ENCODE measurements around the gene ACRV1.
"Not testable (repeated sequence)": the region's sequence is repeated elsewhere in the genome, so short reads cannot be mapped to it uniquely, and the experiment has no call there.

ACRV1 gene

GRCh38 chr11:125680747-125681146, at the start of gene ACRV1:
ACRV1 (minus strand) TSS chr11:125680847; CDS start chr11:125680780, 67 bp downstream.
- no peak within 1 kb of the TSS for H3K4me3 ChIP-seq (ENCODE audit: low read depth in 1 of 2, low read length in 2 of 2)
- H3K36me3 ChIP-seq (ENCODE audit: control insufficient read depth in 1 of 2, insufficient read depth in 2 of 2, low read length in 2 of 2) = peaks cover 0 to 6% of the 10 kb centered on the region in 2 donors
- H3K4me1 ChIP-seq (ENCODE audit: control insufficient read depth in 1 of 2, insufficient read depth in 2 of 2, low read length in 2 of 2) = no peaks in the 10 kb centered on the region
- H3K9ac ChIP-seq (ENCODE audit: low read depth in 1 of 2, low read length in 2 of 2) = no peak within 1 kb of the TSS
- no peaks in the 10 kb centered on the region for H3K9me3 ChIP-seq (ENCODE audit: control insufficient read depth in 1 of 2, low read length in 2 of 2)
- no peak within 1 kb of the TSS for H3K27ac ChIP-seq (ENCODE audit: low read depth, low read length)
- H3K27me3 ChIP-seq (ENCODE audit: control insufficient read depth in 1 of 2, insufficient read depth in 2 of 2, low read length in 2 of 2) = no peaks in the 10 kb centered on the region

- H3K27ac ChIP-seq (ENCODE audit: low read depth, low read length) = no peak overlapping the region
- H3K27me3 ChIP-seq (ENCODE audit: control insufficient read depth in 1 of 2, insufficient read depth in 2 of 2, low read length in 2 of 2) = peaks cover 0 to 3% of the 10 kb centered on the region in 2 donors
- no peaks in the 10 kb centered on the region for H3K4me1 ChIP-seq (ENCODE audit: control insufficient read depth in 1 of 2, insufficient read depth in 2 of 2, low read length in 2 of 2)
- H3K4me3 ChIP-seq (ENCODE audit: low read depth in 1 of 2, low read length in 2 of 2) = no peak overlapping the region
- H3K36me3 ChIP-seq (ENCODE audit: control insufficient read depth in 1 of 2, insufficient read depth in 2 of 2, low read length in 2 of 2) = no peaks in the 10 kb centered on the region
- H3K9ac ChIP-seq (ENCODE audit: low read depth in 1 of 2, low read length in 2 of 2) = no peak overlapping the region
- H3K9me3 ChIP-seq (ENCODE audit: control insufficient read depth in 1 of 2, low read length in 2 of 2) = no peaks in the 10 kb centered on the region
Measured at GRCh38 chr11:125728969-125729368, 48.3 kb upstream of the ACRV1 start.

DNA sequence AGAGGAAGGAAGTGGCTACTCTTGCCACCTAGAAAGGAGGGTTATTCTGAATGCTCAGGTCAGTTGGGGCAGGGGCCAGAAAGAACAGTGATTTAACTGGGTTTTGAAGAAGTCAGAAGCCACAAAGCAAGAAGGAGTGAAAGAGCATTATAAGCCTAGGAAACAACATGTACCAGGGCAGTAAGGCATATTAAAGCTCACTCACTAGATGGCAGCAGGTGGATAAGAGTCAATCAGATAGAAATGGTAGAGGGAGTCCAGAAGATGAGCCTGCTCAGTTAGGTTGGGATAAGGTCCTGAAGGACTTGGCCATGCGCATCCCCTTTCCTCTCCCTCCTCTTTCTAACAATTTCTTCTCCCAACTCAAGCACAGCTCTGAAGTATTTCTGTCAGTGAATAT, 43.5 kb upstream of the ACRV1 start:
- no peaks in the 10 kb centered on the region for H3K9me3 ChIP-seq (ENCODE audit: control insufficient read depth in 1 of 2, low read length in 2 of 2)
- no peaks in the 10 kb centered on the region for H3K36me3 ChIP-seq (ENCODE audit: control insufficient read depth in 1 of 2, insufficient read depth in 2 of 2, low read length in 2 of 2)
- H3K9ac ChIP-seq (ENCODE audit: low read depth in 1 of 2, low read length in 2 of 2) = no peak overlapping the region
- H3K27me3 ChIP-seq (ENCODE audit: control insufficient read depth in 1 of 2, insufficient read depth in 2 of 2, low read length in 2 of 2) = no peaks in the 10 kb centered on the region
- no peak overlapping the region for H3K4me3 ChIP-seq (ENCODE audit: low read depth in 1 of 2, low read length in 2 of 2)
- no peaks in the 10 kb centered on the region for H3K4me1 ChIP-seq (ENCODE audit: control insufficient read depth in 1 of 2, insufficient read depth in 2 of 2, low read length in 2 of 2)
- no peak overlapping the region for H3K27ac ChIP-seq (ENCODE audit: low read depth, low read length)

DNA sequence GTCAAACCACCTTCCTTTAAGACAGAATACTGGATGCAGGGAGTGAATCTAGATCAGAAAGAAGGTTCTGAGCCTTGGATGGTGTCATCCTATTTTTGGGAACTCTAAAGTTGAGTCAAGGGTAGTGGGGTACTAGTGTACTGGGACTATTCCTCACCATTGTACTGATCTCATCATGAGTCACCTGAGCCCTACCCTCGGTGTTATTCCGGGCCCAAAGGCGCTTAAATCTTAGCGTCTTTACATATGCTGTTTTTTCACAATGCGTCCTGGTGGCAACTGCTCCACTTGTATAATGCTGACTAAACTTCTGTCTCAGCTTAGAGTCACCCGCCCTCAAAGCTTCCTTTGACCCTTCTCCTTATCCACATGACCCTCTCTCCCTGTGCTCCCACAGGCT, 40.1 kb upstream of the ACRV1 start:
- no peaks in the 10 kb centered on the region for H3K36me3 ChIP-seq (ENCODE audit: control insufficient read depth in 1 of 2, insufficient read depth in 2 of 2, low read length in 2 of 2)
- no peak overlapping the region for H3K4me3 ChIP-seq (ENCODE audit: low read depth in 1 of 2, low read length in 2 of 2)
- no peak overlapping the region for H3K27ac ChIP-seq (ENCODE audit: low read depth, low read length)

DNA sequence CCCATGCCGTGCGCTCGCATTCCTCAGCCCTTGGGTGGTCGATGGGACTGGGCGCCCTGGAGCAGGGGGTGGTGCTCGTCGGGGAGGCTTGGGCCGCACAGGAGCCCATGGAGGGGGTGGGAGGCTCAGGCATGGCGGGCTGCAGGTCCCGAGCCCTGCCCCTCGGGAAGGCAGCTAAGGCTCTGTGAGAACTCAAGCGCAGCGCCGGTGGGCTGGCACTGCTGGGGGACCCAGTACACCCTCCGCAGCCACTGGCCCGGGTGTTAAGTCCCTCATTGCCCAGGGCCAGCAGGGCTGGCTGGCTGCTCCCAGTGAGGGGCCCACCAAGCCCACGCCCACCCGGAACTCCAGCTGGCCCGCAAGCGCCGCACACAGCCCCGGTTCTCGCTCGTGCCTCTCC, 24.0 kb upstream of the ACRV1 start:
- not testable (repeated sequence) for H3K9ac ChIP-seq (ENCODE audit: low read depth in 1 of 2, low read length in 2 of 2); H3K4me1 ChIP-seq (ENCODE audit: control insufficient read depth in 1 of 2, insufficient read depth in 2 of 2, low read length in 2 of 2); H3K9me3 ChIP-seq (ENCODE audit: control insufficient read depth in 1 of 2, low read length in 2 of 2); H3K36me3 ChIP-seq (ENCODE audit: control insufficient read depth in 1 of 2, insufficient read depth in 2 of 2, low read length in 2 of 2); H3K4me3 ChIP-seq (ENCODE audit: low read depth in 1 of 2, low read length in 2 of 2); H3K27ac ChIP-seq (ENCODE audit: low read depth, low read length); H3K27me3 ChIP-seq (ENCODE audit: control insufficient read depth in 1 of 2, insufficient read depth in 2 of 2, low read length in 2 of 2)

More for the DNA sequence above, 40.1 kb upstream of the ACRV1 start:
- H3K4me1 ChIP-seq (ENCODE audit: control insufficient read depth in 1 of 2, insufficient read depth in 2 of 2, low read length in 2 of 2) = no peaks in the 10 kb centered on the region
- H3K9me3 ChIP-seq (ENCODE audit: control insufficient read depth in 1 of 2, low read length in 2 of 2) = no peaks in the 10 kb centered on the region
- no peaks in the 10 kb centered on the region for H3K27me3 ChIP-seq (ENCODE audit: control insufficient read depth in 1 of 2, insufficient read depth in 2 of 2, low read length in 2 of 2)
- no peak overlapping the region for H3K9ac ChIP-seq (ENCODE audit: low read depth in 1 of 2, low read length in 2 of 2)

- no peaks in the 10 kb centered on the region for H3K9me3 ChIP-seq (ENCODE audit: control insufficient read depth in 1 of 2, low read length in 2 of 2)
- H3K9ac ChIP-seq (ENCODE audit: low read depth in 1 of 2, low read length in 2 of 2) = no peak overlapping the region
- peaks cover 0 to 5% of the 10 kb centered on the region in 2 donors for H3K27me3 ChIP-seq (ENCODE audit: control insufficient read depth in 1 of 2, insufficient read depth in 2 of 2, low read length in 2 of 2)
- H3K4me1 ChIP-seq (ENCODE audit: control insufficient read depth in 1 of 2, insufficient read depth in 2 of 2, low read length in 2 of 2) = no peaks in the 10 kb centered on the region
- H3K4me3 ChIP-seq (ENCODE audit: low read depth in 1 of 2, low read length in 2 of 2) = no peak overlapping the region
- no peak overlapping the region for H3K27ac ChIP-seq (ENCODE audit: low read depth, low read length)
- no peaks in the 10 kb centered on the region for H3K36me3 ChIP-seq (ENCODE audit: control insufficient read depth in 1 of 2, insufficient read depth in 2 of 2, low read length in 2 of 2)
Measured at GRCh38 chr11:125701858-125702621, 21.4 kb upstream of the ACRV1 start.

- Histone ChIP-seq H3K9ac (ENCODE audit: low read depth in 1 of 2, low read length in 2 of 2) (no peak overlapping the region), H3K4me1 (ENCODE audit: control insufficient read depth in 1 of 2, insufficient read depth in 2 of 2, low read length in 2 of 2) (no peaks in the 10 kb centered on the region), H3K27ac (ENCODE audit: low read depth, low read length) (no peak overlapping the region), H3K9me3 (ENCODE audit: control insufficient read depth in 1 of 2, low read length in 2 of 2) (no peaks in the 10 kb centered on the region), H3K4me3 (ENCODE audit: low read depth in 1 of 2, low read length in 2 of 2) (no peak overlapping the region), H3K27me3 (ENCODE audit: control insufficient read depth in 1 of 2, insufficient read depth in 2 of 2, low read length in 2 of 2) (peaks cover 0 to 5% of the 10 kb centered on the region in 2 donors), H3K36me3 (ENCODE audit: control insufficient read depth in 1 of 2, insufficient read depth in 2 of 2, low read length in 2 of 2) (no peaks in the 10 kb centered on the region)
Measured at GRCh38 chr11:125701018-125701610, 20.5 kb upstream of the ACRV1 start.

GRCh38 chr11:125694951-125695350, 14.3 kb upstream of the ACRV1 start:
- H3K36me3 ChIP-seq (ENCODE audit: control insufficient read depth in 1 of 2, insufficient read depth in 2 of 2, low read length in 2 of 2) = no peaks in the 10 kb centered on the region
- H3K4me1 ChIP-seq (ENCODE audit: control insufficient read depth in 1 of 2, insufficient read depth in 2 of 2, low read length in 2 of 2) = peaks cover 7 to 9% of the 10 kb centered on the region in 2 donors
- H3K9me3 ChIP-seq (ENCODE audit: control insufficient read depth in 1 of 2, low read length in 2 of 2) = no peaks in the 10 kb centered on the region
- H3K4me3 ChIP-seq (ENCODE audit: low read depth in 1 of 2, low read length in 2 of 2) = no peak overlapping the region
- no peak overlapping the region for H3K27ac ChIP-seq (ENCODE audit: low read depth, low read length)
- H3K27me3 ChIP-seq (ENCODE audit: control insufficient read depth in 1 of 2, insufficient read depth in 2 of 2, low read length in 2 of 2) = peaks cover 0 to 5% of the 10 kb centered on the region in 2 donors
- no peak overlapping the region for H3K9ac ChIP-seq (ENCODE audit: low read depth in 1 of 2, low read length in 2 of 2)

- H3K4me3 ChIP-seq (ENCODE audit: low read depth in 1 of 2, low read length in 2 of 2) = no peak overlapping the region
- no peaks in the 10 kb centered on the region for H3K36me3 ChIP-seq (ENCODE audit: control insufficient read depth in 1 of 2, insufficient read depth in 2 of 2, low read length in 2 of 2)
- H3K9me3 ChIP-seq (ENCODE audit: control insufficient read depth in 1 of 2, low read length in 2 of 2) = no peaks in the 10 kb centered on the region
- H3K4me1 ChIP-seq (ENCODE audit: control insufficient read depth in 1 of 2, insufficient read depth in 2 of 2, low read length in 2 of 2) = peaks cover 7 to 9% of the 10 kb centered on the region in 2 donors
- no peaks in the 10 kb centered on the region for H3K27me3 ChIP-seq (ENCODE audit: control insufficient read depth in 1 of 2, insufficient read depth in 2 of 2, low read length in 2 of 2)
- no peak overlapping the region for H3K27ac ChIP-seq (ENCODE audit: low read depth, low read length)
- H3K9ac ChIP-seq (ENCODE audit: low read depth in 1 of 2, low read length in 2 of 2) = no peak overlapping the region
Measured at GRCh38 chr11:125692887-125693286, 12.2 kb upstream of the ACRV1 start.

GRCh38 chr11:125690006-125690405, 9.4 kb upstream of the ACRV1 start:
- H3K4me3 ChIP-seq (ENCODE audit: low read depth in 1 of 2, low read length in 2 of 2) = no peak overlapping the region
- peaks cover 7 to 9% of the 10 kb centered on the region in 2 donors for H3K4me1 ChIP-seq (ENCODE audit: control insufficient read depth in 1 of 2, insufficient read depth in 2 of 2, low read length in 2 of 2)
- no peak overlapping the region for H3K9ac ChIP-seq (ENCODE audit: low read depth in 1 of 2, low read length in 2 of 2)
- H3K27me3 ChIP-seq (ENCODE audit: control insufficient read depth in 1 of 2, insufficient read depth in 2 of 2, low read length in 2 of 2) = no peaks in the 10 kb centered on the region
- H3K9me3 ChIP-seq (ENCODE audit: control insufficient read depth in 1 of 2, low read length in 2 of 2) = no peaks in the 10 kb centered on the region
- no peak overlapping the region for H3K27ac ChIP-seq (ENCODE audit: low read depth, low read length)
- H3K36me3 ChIP-seq (ENCODE audit: control insufficient read depth in 1 of 2, insufficient read depth in 2 of 2, low read length in 2 of 2) = no peaks in the 10 kb centered on the region

Measured in duodenal mucosa (tissue), 2 donors.